SK-N-MC (cell line): ENCODE data around the gene TRUB2.

ENCODE experiments used
- DNase-seq: peaks from one replicate; pipeline ENCODE4 v3.0.0-alpha.2; 2011; ENCODE audit warnings: low read depth, low spot score
- H3K27ac ChIP-seq: fragments of 200-600 bp; sonication (generic); 2 replicates; pipeline ENCODE4 v1.5.1; 2016; ENCODE audit warnings: mixed run types
- H3K36me3 ChIP-seq: fragments of 200-600 bp; sonication (generic); 2 replicates; pipeline ENCODE4 v1.6.1; 2017; ENCODE audit warnings: antibody characterized with exemption, low read length, mixed read lengths; ENCODE audit not compliant: insufficient read depth
- H3K4me3 ChIP-seq: fragments of 200-600 bp; sonication (generic); 2 replicates; pipeline ENCODE4 v1.5.1; 2016
- H3K9ac ChIP-seq: fragments of 200-600 bp; sonication (generic); 2 replicates; pipeline ENCODE4 v1.8.0; 2017; ENCODE audit warnings: mixed run types, mixed read lengths; ENCODE audit not compliant: insufficient read length
- H3K9me3 ChIP-seq: fragments of 200-600 bp; sonication (generic); 2 replicates; pipeline ENCODE4 v1.6.1; 2017; ENCODE audit warnings: low read depth, mild to moderate bottlenecking, antibody characterized with exemption, low read length, moderate library complexity, mixed read lengths
- EZH2 ChIP-seq: fragments of 200-600 bp; sonication (generic); IDR thresholded peaks from one replicate; pipeline ENCODE4 v1.6.1; 2017; ENCODE audit warnings: antibody characterized with exemption
- FOXP2 ChIP-seq: optimal IDR thresholded peaks from 2 replicates; pipeline ENCODE3; 2011; ENCODE audit warnings: mild to moderate bottlenecking, moderate library complexity; ENCODE audit not compliant: insufficient read depth; ENCODE audit errors: extremely low read length, control extremely low read depth
- POLR2AphosphoS5 ChIP-seq: IDR thresholded peaks from 2 replicates; pipeline ENCODE4 v1.6.1; 2012; ENCODE audit warnings: mild to moderate bottlenecking, low read depth, low read length, borderline replicate concordance

The TRUB2 gene

GRCh38 chr9:128317629-128318028 lies 4.6 kb downstream of the TRUB2 start:
- Histone ChIP-seq H3K4me3 (no peak overlapping the region), H3K36me3 (peaks cover 33% of the 10 kb centered on the region; the same call in 1 of the 2 replicates), H3K9ac (no peak overlapping the region), H3K9me3 (no peaks in the 10 kb centered on the region), H3K27ac (no peak overlapping the region)
- no peak for TF ChIP-seq FOXP2
- TF ChIP-seq POLR2AphosphoS5: no peak
- TF ChIP-seq EZH2: no peak
- no peak for DNase-seq

GRCh38 chr9:128316421-128316820 lies 5.8 kb downstream of the TRUB2 start:
- Histone ChIP-seq H3K9ac (no peak overlapping the region), H3K4me3 (no peak overlapping the region)
- DNase-seq: no peak

DNA sequence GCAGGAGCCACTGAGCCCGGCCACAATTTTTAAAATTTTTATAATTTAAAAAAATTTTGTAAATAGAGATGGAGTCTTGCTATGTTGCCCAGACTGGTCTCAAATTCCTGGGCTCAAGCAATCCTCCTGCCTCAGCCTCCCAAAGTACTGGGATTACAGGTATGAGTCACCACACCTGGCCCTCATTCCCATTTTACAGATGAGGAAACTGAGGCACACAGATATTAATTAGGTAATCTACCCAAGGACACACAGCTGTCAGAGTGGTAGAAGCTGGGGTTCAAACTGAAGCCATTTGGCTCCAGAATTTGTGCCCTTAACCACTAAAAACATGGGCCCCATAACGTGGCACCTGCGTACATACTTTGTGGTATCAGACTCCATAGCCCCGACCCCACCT lies 7.5 kb downstream of the TRUB2 start:
- no peak for TF ChIP-seq FOXP2
- TF ChIP-seq EZH2: no peak
- no peak for TF ChIP-seq POLR2AphosphoS5
- Histone ChIP-seq H3K27ac (no peak overlapping the region), H3K9ac (no peak overlapping the region), H3K4me3 (no peak overlapping the region), H3K9me3 (no peaks in the 10 kb centered on the region), H3K36me3 (peaks cover 46% of the 10 kb centered on the region)
- DNase-seq: no peak

More at GRCh38 chr9:128316421-128316820, 5.8 kb downstream of the TRUB2 start:
- Histone ChIP-seq H3K9me3 (no peaks in the 10 kb centered on the region), H3K27ac (no peak overlapping the region), H3K36me3 (peaks cover 35% of the 10 kb centered on the region; the same call in 1 of the 2 replicates)
- TF ChIP-seq FOXP2 (no peak), POLR2AphosphoS5 (no peak), EZH2 (no peak)

GRCh38 chr9:128310461-128310860 lies 11.8 kb downstream of the TRUB2 start:
- DNase-seq: no peak
- no peak overlapping the region for H3K9ac ChIP-seq
- peaks cover 38% of the 10 kb centered on the region for H3K36me3 ChIP-seq
- TF ChIP-seq FOXP2 (no peak), POLR2AphosphoS5 (no peak), EZH2 (no peak)
- no peak overlapping the region for H3K4me3 ChIP-seq
- no peak overlapping the region for H3K27ac ChIP-seq
- no peaks in the 10 kb centered on the region for H3K9me3 ChIP-seq

GRCh38 chr9:128309551-128309950 lies 12.7 kb downstream of the TRUB2 start:
- Histone ChIP-seq H3K9me3 (no peaks in the 10 kb centered on the region), H3K4me3 (no peak overlapping the region), H3K9ac (no peak overlapping the region), H3K27ac (no peak overlapping the region), H3K36me3 (peaks cover 31% of the 10 kb centered on the region)
- TF ChIP-seq FOXP2: no peak
- TF ChIP-seq POLR2AphosphoS5: no peak
- no peak for TF ChIP-seq EZH2
- DNase-seq: no peak

DNA sequence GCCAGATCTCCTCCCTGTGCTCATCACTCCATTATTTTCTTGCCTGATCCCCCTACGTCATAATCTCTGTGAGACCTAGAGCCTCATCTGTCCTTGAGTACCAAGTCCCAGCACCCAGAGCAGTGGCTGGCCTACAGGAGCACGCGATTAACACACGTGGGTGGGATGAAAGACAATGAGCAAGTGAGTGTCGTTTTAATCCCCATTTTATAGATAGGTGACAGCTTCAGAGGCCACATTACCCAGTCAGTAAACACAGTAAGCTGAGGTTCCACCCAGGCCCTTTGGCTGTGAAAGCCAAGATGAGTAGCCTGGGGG lies 17.3 kb downstream of the TRUB2 start:
- Histone ChIP-seq H3K9ac (no peak overlapping the region), H3K36me3 (peaks cover 13% of the 10 kb centered on the region; the same call in 1 of the 2 replicates), H3K27ac (no peak overlapping the region), H3K9me3 (no peaks in the 10 kb centered on the region), H3K4me3 (no peak overlapping the region)
- DNase-seq: no peak
- TF ChIP-seq POLR2AphosphoS5 (no peak), FOXP2 (no peak), EZH2 (no peak)

- peaks cover 7% of the 10 kb centered on the region; the same call in 1 of the 2 replicates for H3K36me3 ChIP-seq
- DNase-seq: no peak
- 0 out of 2 replicates have a peak overlapping the region, but pooled peaks have one; percentile 13 for H3K27ac ChIP-seq
- no peak overlapping the region for H3K4me3 ChIP-seq
- H3K9ac ChIP-seq: no peak overlapping the region
- no peaks in the 10 kb centered on the region for H3K9me3 ChIP-seq
- TF ChIP-seq POLR2AphosphoS5: no peak
- TF ChIP-seq EZH2: no peak
- no peak for TF ChIP-seq FOXP2
Measured at GRCh38 chr9:128304136-128304970, 17.9 kb downstream of the TRUB2 start.

DNA sequence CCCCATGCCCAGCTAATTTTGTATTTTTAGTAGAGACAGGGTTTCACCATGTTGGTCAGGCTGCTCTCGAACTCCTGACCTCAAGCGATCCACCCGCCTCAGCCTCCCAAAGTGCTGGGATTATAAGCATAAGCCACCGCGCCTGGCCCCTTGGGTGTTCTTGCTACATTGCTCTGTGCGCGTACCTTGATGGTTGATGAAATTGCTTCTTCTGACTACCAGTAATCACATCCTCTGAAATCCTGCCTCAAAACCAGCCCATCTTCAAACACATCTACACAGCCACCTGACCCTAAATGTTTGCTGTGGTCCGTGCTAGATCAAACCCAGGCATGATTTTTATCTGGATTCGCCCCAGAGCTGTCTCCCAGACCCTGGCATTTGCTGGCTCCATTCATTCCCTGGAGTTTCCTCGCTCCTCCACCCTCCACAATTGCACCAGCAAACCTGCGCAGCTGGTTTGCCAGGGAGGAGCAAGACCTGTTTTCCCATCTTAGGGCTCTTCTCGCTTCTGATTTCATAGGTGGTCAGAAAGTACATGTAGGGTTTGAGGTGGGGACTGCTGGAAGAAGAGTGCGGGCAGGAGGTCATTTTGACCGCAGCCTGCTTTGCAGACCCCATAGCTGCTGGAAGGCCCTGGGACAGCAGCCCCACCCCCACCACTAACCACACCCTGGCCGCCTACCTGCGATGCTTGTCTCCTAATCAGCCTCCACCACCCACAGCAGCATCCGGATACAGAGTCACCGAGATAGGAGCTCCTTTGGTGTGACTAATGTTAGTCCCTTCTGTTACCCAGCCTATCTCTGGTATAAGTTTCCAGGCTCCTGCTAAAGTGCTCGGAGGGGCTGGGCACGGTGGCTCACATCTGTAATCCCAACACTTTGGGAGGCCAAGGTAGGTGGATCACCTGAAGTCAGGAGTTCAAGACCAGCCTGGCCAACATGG lies 23.4 kb downstream of the TRUB2 start:
- Histone ChIP-seq H3K9ac (no peak overlapping the region), H3K4me3 (no peak overlapping the region), H3K36me3 (no peaks in the 10 kb centered on the region), H3K9me3 (no peaks in the 10 kb centered on the region), H3K27ac (no peak overlapping the region)
- DNase-seq: no peak
- TF ChIP-seq POLR2AphosphoS5 (no peak), FOXP2 (no peak), EZH2 (no peak)
